Activated T-cell treated with anti-CD3 and anti-CD28 coated beads for 48 hours (primary cell): ENCODE data around the gene NSUN7.

Experiments used
- DNase-seq: peaks from one replicate; pipeline ENCODE4 v3.0.0-alpha.2; 2020; ENCODE audit warnings: low read depth

The NSUN7 gene

DNA sequence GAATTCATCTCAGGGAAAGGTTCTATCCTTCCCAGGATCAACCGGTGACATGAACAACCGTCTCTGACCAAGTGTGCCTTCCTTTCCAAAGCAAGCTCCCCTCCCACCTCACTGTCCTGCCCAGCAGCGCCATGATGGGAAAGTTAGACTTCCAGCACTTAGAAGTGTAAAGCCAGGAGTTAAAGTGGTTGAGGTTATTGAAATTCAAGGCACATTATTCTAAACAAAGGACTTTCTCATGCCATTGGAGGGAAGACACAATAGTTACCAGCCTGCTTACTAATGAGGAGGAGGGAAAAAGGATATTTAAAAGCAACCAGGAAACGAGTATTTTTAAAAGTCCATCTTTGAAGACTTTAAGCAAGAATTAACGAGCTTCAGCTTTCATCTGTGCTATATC is 96.8 kb downstream of the NSUN7 start:
- no peak for DNase-seq

DNA sequence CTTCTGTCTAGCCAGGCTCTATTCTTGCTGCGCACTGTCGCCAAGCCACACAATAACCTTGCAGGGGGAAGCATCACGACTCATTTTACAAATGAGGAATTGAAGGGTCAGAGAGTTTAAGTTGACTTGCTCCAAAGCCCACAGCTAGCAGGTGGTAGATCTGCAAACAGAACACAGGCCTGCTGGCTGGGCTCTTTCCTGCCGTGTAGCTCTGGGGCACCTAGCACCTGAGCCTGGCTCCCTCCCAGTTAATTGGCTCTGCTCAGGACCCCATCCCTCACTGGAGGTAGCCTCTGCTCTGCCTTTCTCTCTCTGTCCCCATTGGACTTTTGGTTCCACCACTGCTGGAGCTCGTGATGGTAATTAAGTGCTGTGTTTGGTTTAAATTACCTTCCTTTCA is 98.5 kb downstream of the NSUN7 start:
- no peak for DNase-seq

DNA sequence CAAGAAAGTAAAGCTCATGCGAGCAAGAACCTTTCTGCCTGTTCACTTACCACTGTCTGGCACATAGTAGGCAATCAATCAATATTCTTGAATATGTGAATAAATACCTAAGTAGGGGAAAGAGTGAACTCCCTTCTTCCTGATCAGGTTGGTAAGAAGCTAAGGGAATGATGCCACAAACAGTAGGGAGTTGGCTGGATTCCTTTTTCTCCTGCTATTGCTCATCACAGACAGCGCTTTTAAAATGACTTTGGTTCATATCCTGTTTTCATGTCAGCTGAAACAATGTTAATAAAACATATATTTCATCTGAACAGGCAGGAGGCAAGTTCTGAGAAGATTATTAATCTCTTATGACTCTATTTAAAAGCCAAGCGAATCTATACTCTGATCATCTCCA is 99.2 kb downstream of the NSUN7 start:
- DNase-seq = no peak

DNA sequence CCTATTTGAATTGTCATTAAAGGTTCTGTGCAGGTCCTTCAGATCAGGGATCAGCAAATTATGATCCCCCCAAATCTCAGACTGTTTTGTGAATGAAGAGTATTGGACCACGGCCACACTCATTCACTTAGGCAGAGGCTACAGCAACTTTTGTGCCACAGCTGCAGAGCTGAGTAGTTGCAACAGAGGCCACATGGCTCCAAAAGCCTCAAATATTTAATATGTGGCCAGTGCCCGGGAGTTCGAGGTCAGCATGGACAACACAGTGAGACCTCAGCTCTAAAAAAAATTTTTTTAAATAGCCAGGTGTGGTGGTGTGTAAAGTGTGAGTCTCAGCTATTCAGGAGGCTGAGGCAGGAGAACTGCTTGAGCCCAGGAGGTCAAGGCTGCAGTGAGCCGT is 100.7 kb downstream of the NSUN7 start:
- DNase-seq = no peak

DNA sequence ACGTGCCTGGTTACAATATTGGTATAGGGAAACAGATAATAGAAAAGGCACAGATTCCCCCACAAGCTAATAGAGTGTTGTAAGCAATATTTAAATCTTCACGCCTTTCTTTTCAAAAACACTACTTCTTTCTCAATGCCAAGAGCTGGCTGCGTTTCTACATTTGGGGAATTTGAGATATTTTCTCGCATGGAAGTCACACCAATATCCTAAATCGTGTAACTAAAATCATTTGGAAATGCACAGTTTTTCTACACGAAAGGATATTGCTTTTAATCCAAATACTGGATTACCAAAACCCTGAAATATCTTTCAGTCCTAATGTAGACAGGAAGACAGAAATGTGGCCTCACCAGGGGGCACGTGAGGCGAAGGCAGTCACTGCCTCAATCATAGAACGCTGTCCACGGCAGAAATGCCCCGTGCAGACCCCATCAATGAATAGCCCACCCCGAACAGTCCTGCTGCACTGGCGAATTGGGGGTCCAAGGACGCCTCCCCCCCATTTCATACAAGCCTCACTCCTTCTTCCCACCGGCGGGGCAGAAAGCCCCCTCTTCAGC is 106.6 kb downstream of the NSUN7 start:
- no peak for DNase-seq

DNA sequence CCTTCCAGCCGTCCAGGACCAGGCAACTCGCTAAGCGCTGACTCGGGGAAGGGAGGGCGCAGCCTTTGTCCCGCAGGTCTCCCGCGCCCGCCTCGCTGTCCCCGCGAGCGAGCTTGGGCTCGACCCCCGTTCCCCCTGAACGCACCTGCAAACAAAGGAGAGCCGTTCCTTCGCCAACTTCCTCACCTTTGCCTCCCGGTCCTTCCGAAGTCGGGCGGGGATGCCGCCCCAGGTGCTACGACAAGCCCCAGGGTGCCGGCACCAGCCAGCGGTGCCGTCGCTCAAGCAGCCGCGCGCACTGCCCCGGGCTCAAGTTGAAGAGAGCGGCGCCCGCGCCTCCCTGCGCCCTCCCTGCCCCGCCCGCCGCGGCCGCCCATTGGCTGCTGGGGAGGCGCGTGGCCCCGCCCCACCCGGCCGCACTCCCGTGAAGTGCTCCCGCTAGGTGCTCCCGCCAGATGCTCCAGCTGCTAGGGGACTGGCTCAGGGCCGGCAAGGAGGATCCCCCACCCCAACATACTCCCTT is 107.1 kb downstream of the NSUN7 start:
- peak; percentile 65 for DNase-seq

DNA sequence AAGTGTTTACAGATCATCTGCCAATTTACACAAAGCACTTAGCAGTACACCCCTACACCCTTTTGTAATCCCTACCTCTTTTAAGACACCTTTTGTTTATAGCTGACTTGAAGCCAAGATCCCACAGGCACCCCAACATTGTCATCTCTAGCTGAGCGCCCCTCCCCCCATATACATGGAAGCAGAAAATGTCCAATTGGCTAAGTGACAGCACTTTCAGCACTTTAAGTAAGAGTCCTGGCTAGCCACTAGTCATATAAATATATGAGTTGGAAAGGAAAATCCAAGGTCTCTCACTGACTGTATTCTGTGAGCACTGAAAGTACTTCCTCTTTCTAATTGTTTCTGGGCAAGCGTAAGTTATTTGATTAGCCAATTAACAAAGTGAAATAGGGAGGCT is 108.2 kb downstream of the NSUN7 start:
- no peak for DNase-seq

DNA sequence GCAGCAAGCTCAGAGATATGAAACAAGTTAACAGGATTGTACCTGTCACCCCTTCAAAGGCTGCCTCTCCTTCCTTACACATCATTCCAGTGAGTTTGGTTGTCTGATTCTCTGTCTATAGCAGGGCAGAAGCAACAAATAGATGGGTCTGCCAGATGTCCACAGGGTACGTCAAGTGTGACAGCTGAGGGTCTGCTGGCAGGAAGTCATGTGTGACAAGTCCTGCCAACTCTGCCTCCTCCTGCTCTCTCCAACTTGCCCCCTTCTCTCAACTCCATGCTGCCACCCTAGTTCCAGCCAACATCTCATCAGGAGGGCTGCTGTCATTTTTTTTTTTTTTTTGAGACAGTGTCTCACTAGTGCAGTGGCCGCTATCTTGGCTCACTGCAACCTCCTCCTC is 109.2 kb downstream of the NSUN7 start:
- no peak for DNase-seq
